Muscle layer of colon (tissue), 2 donors: ENCODE measurements around the gene IFRD1.
"Not testable (repeated sequence)": the region's sequence is repeated elsewhere in the genome, so short reads cannot be mapped to it uniquely, and the experiment has no call there.

ENCODE experiments used
- H3K27ac ChIP-seq: one replicate; pipeline ENCODE4 v1.7.0; 2013; ENCODE audit warnings: low read depth, mild to moderate bottlenecking, low read length, moderate library complexity
- H3K27me3 ChIP-seq, 2 donors: one replicate each; pipeline ENCODE4 v1.7.0; 2013; ENCODE audit warnings: low read length in 2 of 2, mild to moderate bottlenecking in 2 of 2; ENCODE audit not compliant: insufficient read depth in 2 of 2, control insufficient read depth in 1 of 2
- H3K36me3 ChIP-seq: one replicate; pipeline ENCODE4 v1.7.0; 2013; ENCODE audit warnings: mild to moderate bottlenecking, low read length; ENCODE audit not compliant: insufficient read depth
- H3K4me1 ChIP-seq: one replicate; pipeline ENCODE4 v1.7.0; 2013; ENCODE audit warnings: mild to moderate bottlenecking, low read length; ENCODE audit not compliant: insufficient read depth
- H3K4me3 ChIP-seq, 2 donors: one replicate each; pipeline ENCODE4 v1.7.0; 2013; ENCODE audit warnings: low read length in 2 of 2, low read depth in 1 of 2, mild to moderate bottlenecking in 1 of 2, moderate library complexity in 1 of 2
- H3K9ac ChIP-seq: one replicate; pipeline ENCODE4 v1.7.0; 2013; ENCODE audit warnings: low read length
- H3K9me3 ChIP-seq: one replicate; pipeline ENCODE4 v1.7.0; 2013; ENCODE audit warnings: mild to moderate bottlenecking, low read length
- donor health status: abdominal sarcoma.
- donor health status: Adenocarcinoma of cecum.

IFRD1 gene

DNA sequence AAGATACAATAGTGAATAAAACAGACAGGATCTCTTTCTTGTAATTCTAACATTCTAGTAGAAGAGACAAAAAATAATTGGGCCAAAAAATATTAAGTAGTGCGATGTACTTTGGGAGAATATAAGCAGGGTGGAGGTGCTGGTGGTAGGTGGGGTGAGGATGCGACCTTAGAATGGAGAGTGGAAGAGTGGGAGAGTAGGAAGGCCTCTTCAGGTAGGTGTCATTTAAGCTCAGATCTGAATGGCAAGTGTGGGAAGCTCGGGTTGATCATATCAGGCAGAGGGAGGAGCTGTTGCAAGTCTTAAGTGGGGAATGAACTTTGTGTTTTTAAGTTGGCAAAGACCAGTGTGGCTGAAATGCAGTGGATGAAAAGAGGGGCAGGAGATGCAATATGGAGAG is 3.8 kb upstream of the IFRD1 start:
- H3K9me3 ChIP-seq: no peaks in the 10 kb centered on the region
- H3K4me1 ChIP-seq: peaks cover 6% of the 10 kb centered on the region
- no peak overlapping the region for H3K27ac ChIP-seq
- no peak overlapping the region for H3K4me3 ChIP-seq
- H3K27me3 ChIP-seq: no peaks in the 10 kb centered on the region
- H3K36me3 ChIP-seq: no peaks in the 10 kb centered on the region
- H3K9ac ChIP-seq: no peak overlapping the region

DNA sequence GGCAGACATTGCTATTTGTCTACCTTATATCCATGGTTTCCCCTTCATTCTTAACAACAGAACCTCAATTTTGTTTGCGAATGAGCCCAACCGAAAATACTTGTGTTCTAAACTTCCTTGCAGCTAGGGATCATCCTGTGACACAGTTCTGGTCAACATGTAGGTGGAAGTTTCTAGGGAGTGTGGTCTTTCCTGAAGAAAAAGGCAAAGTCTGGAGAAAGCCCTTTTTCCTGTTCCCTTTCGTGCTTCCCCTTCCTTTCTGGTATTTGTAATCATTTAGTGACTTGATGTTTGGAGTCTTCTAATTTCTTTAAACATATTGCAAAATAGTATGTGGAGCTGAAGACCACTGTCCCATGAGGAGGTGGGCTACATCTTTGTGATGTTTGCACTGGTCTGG is 2.9 kb upstream of the IFRD1 start:
- H3K9me3 ChIP-seq: no peaks in the 10 kb centered on the region
- no peak overlapping the region for H3K4me3 ChIP-seq
- H3K9ac ChIP-seq: no peak overlapping the region
- H3K36me3 ChIP-seq: no peaks in the 10 kb centered on the region
- no peaks in the 10 kb centered on the region for H3K27me3 ChIP-seq
- peaks cover 15% of the 10 kb centered on the region for H3K4me1 ChIP-seq
- H3K27ac ChIP-seq: no peak overlapping the region

DNA sequence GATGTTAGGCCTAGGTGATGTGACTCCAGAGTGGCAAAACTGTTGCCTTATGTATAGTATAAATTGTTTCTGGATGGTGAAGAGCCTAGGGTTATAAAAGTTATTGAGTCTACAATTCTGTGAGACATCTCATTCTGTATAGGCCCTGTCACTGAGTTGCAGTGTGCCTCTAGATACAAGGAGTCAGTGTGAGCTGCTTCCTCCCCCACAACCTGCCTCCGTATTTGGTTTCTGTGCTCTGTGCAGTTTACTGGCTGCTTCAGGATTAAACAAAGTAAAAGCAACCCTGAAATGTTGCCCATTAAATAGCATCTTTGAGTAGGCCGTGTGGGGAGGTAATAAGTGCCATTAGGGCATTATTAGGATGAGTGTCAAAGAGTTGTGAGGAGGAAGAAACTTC is 1.9 kb upstream of the IFRD1 start:
- no peak overlapping the region for H3K27ac ChIP-seq
- no peaks in the 10 kb centered on the region for H3K27me3 ChIP-seq
- peaks cover 25% of the 10 kb centered on the region for H3K4me1 ChIP-seq
- H3K9me3 ChIP-seq: no peaks in the 10 kb centered on the region
- no peak overlapping the region for H3K4me3 ChIP-seq
- no peaks in the 10 kb centered on the region for H3K36me3 ChIP-seq
- H3K9ac ChIP-seq: no peak overlapping the region

DNA sequence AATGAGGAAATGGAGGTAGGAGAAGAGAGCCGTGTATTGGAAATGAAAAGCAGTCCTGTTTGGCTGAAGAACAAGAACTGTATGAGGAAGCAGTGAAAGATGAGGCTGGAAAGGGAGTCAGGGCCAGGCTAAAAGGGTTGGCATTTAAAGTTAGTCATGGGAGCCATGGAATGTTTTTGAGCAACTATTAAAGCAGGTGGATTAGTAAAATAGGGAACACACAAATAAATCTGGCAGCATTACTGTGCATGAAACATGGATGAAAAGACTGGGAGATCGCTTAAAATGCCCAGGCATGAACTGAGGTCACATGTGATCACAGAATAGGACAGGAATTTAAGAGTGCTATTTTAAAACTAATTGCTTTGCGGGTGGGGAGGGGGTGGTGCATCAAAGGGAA is 1.4 kb upstream of the IFRD1 start:
- H3K27ac ChIP-seq: no peak overlapping the region
- H3K4me1 ChIP-seq: peaks cover 30% of the 10 kb centered on the region
- H3K27me3 ChIP-seq: no peaks in the 10 kb centered on the region
- H3K9ac ChIP-seq: no peak overlapping the region
- H3K4me3 ChIP-seq: no peak overlapping the region
- no peaks in the 10 kb centered on the region for H3K36me3 ChIP-seq
- no peaks in the 10 kb centered on the region for H3K9me3 ChIP-seq

DNA sequence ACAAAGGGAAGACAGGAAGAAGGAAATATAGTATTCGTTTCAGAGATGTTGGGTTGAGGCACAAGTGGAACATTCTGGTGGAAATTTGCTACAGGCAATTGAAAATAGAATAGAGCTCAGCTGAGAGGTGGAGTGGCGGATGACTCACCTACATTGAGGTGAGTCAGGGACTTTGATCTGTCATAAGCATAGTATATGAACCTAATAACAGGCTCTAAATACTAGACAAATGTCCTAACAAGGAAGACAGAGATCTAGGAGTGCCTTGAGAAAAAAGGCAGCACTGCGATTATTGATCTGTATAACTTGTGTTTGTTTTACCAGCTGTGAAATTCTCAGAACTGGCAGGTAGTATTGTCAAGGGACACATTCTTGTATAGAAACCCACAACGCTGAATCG is 907 bp upstream of the IFRD1 start:
- Histone ChIP-seq H3K27me3 (no peaks in the 10 kb centered on the region), H3K4me3 (peak overlapping the region; percentile 97 to 100), H3K9me3 (no peaks in the 10 kb centered on the region), H3K36me3 (no peaks in the 10 kb centered on the region), H3K27ac (peak overlapping the region; percentile 72), H3K9ac (peak overlapping the region; percentile 83), H3K4me1 (peaks cover 34% of the 10 kb centered on the region)

DNA sequence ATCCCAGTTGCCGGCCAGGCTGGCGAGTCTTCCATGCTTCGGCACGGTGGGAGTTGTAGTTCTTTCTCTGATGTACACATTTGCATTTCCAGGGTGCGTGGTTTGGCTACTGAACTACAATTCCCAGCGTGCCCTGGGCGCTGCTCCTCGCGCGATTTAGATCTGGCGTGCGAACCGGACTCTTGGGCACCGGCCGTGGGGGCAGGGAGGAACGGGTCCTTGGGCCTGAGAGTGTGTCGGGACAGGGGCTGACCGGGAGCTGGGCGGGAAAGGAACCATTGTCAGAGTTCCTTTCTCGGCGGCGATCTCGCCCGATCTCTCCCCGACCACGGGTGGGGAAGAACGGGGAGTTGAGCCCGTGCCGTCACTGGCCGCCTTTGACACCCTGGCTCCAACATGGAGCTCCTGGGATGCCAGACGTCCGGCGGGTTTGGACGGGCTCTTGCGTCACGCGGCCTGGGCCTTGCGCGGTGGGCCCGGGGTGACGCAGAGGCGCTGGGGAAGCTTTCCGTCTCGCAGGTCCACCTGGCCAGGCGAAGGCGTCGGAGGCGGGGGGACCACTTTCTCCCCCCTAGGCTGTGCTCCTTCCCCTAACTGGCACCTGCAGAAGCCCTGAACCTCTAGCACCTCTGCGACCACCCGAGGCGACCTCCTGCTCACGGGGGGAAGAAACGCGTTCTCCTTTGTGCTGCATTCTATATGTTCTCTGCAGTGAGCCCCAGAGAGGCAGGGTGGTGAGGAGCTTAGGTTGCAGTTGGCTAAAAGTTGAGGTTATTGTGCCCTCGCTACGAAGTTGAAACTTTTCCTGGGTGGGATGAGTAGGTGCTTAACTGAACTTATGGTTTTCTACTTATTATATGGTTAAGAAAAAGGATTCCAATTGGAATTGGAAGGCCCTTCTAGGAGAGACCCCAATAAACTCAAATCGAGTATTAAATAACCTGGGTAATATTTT is 824 bp downstream of the IFRD1 start:
- Histone ChIP-seq H3K4me1 (peaks cover 37% of the 10 kb centered on the region), H3K9me3 (no peaks in the 10 kb centered on the region), H3K9ac (peak overlapping the region; percentile 97), H3K36me3 (peaks cover 5% of the 10 kb centered on the region), H3K4me3 (peak overlapping the region; percentile 97 to 100), H3K27ac (peak overlapping the region; percentile 100), H3K27me3 (no peaks in the 10 kb centered on the region)

DNA sequence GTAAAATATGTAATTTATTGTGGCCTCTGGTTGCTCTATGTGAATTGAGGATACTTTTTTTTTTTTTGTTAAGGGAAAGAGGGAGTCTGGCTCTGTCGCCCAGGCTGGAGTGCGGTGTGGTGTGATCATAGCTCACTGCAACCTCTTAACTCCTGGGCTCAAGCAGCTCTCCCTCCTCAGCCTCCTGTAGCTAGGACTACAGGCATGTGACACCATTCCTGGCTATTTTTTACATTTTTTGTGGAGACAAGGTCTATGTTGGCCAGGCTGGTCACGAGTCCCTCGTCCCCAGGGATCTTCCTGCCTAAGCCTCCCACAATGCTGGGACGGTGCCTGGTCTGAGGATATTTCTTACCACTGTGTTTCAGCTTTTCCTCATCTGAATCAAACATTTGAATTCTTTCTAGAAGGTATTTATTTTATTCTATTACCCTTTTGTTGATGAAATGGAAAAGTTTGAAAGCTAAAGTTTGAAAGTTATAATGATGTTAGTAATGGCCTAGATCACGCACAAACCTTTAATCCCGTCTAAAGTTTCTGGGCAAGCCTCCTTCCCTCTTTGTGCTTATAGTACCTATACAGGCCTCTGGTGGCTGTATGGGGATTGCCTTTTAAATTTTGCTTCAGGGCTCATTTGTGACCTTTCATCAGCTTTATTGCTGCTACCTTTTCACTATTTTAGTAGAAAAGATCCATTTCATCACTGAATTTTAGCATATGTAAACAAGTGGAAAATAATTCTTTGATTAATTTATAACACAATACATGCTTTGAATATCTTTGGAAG is 2.0 kb downstream of the IFRD1 start:
- no peaks in the 10 kb centered on the region for H3K27me3 ChIP-seq
- peak overlapping the region; percentile 97 for H3K9ac ChIP-seq
- peaks cover 14% of the 10 kb centered on the region for H3K36me3 ChIP-seq
- H3K9me3 ChIP-seq: no peaks in the 10 kb centered on the region
- H3K4me1 ChIP-seq: peaks cover 37% of the 10 kb centered on the region
- H3K4me3 ChIP-seq: peak overlapping the region in 1 of 2 donors; percentile 97
- peak overlapping the region; percentile 60 for H3K27ac ChIP-seq

DNA sequence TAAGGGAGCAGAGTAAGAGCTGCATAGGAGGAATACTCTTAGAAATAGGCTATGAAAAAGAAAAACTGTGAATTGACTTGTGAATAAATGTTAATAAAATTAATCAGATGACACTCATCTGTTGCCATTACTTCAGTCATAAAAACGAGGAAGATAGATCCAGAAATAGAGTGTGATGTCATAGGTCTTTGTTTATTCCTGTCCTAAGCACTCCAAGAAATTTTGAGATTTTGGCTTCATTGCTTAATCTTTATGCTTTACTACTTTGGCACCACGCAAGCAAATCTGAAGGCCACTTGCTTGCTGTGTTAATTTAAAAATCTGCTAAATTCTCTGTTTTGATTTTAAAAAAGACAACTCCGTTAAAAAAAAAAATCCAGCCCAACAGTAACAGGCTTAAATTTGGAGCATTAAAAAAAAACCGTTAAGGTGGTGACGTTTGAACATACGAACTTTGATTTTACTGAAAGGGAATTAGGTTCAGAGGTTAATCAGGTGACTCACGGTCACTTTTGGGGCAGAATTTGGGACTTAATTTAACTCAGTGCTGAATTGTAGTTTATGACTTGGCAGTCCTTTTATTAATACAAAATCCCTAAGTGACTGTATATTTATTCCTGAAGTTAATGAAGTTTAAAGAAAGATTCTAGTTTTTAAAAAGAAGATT is 3.4 kb downstream of the IFRD1 start:
- Histone ChIP-seq H3K36me3 (peaks cover 25% of the 10 kb centered on the region), H3K4me3 (no peak overlapping the region), H3K27me3 (no peaks in the 10 kb centered on the region), H3K4me1 (peaks cover 37% of the 10 kb centered on the region), H3K9me3 (no peaks in the 10 kb centered on the region), H3K9ac (no peak overlapping the region), H3K27ac (peak overlapping the region; percentile 41)

DNA sequence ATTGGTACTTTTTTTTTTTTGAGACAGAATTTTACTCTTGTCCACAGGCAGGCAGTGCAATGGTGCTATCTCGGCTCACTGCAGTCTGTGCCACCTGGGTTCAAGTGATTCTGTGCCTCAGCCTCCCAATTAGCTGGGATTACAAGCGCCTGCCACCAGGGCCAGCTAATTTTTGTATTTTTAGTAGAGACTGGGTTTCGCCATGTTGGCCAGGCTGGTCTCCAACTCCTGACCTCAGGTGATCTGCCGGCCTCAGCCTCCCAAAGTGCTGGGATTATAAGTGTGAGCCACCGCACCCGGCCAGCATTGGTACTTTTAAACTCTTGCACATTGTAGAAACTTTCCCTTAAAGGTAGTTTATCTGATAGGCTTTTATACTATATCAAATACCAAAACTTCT is 3.9 kb downstream of the IFRD1 start:
- peak overlapping the region; percentile 2 for H3K27ac ChIP-seq
- not testable (repeated sequence) for H3K9me3 ChIP-seq, H3K4me3 ChIP-seq, H3K9ac ChIP-seq, H3K27me3 ChIP-seq
- H3K4me1 ChIP-seq: peaks cover 36% of the 10 kb centered on the region
- H3K36me3 ChIP-seq: peaks cover 30% of the 10 kb centered on the region

DNA sequence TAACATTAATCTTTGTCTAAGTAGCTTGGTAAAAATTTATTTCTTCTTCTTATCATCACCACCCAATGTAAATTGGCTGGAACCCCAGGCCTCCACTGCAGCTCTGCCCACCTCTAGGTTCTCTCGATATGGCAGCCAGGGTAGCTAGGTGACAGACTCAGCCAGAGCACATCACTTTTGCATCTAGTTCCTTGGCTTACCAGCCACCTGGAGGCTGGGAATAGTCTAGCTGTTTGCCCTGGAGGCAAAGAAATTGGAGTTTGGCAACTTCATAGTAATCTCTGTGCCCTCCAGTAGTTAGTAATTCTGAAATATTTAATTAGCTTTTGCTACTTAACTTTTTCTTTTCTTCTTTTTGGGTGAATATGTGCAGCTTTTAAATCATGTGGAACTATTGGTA is 9.4 kb downstream of the IFRD1 start:
- no peak overlapping the region for H3K9ac ChIP-seq
- H3K27me3 ChIP-seq: no peaks in the 10 kb centered on the region
- H3K36me3 ChIP-seq: peaks cover 68% of the 10 kb centered on the region
- H3K9me3 ChIP-seq: no peaks in the 10 kb centered on the region
- H3K4me3 ChIP-seq: no peak overlapping the region
- H3K27ac ChIP-seq: no peak overlapping the region
- peaks cover 11% of the 10 kb centered on the region for H3K4me1 ChIP-seq

DNA sequence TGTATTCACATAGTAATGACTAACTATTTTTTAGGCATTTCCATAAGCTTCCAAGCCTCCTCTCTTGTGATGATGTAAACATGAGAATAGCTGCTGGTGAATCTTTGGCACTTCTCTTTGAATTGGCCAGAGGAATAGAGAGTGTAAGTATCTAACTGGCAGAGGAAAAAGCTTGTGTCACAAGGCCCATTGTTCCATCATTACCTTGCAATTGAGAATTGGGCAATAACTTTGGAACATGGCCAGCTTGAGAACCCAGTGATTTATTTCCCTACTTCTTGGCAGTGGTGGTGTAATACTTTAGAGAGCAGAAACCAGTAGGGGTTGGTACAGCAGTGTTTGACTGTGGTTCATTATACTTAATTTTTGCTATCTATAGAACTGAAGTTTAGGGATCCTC is 12.0 kb downstream of the IFRD1 start:
- no peaks in the 10 kb centered on the region for H3K9me3 ChIP-seq
- no peak overlapping the region for H3K4me3 ChIP-seq
- no peak overlapping the region for H3K27ac ChIP-seq
- peaks cover 11% of the 10 kb centered on the region for H3K4me1 ChIP-seq
- no peak overlapping the region for H3K9ac ChIP-seq
- H3K36me3 ChIP-seq: peaks cover 69% of the 10 kb centered on the region
- no peaks in the 10 kb centered on the region for H3K27me3 ChIP-seq
